Astrocyte of the cerebellum (primary cell): ENCODE data around the gene CTSO.

ENCODE experiments used
- DNase-seq: peaks from one replicate; pipeline ENCODE4 v3.0.0-alpha.2; 2011; ENCODE audit warnings: low read depth
- H3K4me3 ChIP-seq: 2 replicates; pipeline ENCODE4 v1.5.1; 2011; ENCODE audit warnings: mild to moderate bottlenecking, low read depth, low read length, moderate library complexity
- in situ Hi-C: cut with HindIII; loops from 2 replicates; pipeline ENCODE4 v1.10.0; 2017; ENCODE audit warnings: low sequenced_read_pairs
- TF ChIP-seq, protein P1 (sequence below): IDR thresholded peaks from 2 replicates; pipeline ENCODE4 v1.5.1; 2012; ENCODE audit warnings: low read length, low read depth, moderate library complexity, mild to moderate bottlenecking; ENCODE audit errors: missing control alignments

Gene CTSO

DNA sequence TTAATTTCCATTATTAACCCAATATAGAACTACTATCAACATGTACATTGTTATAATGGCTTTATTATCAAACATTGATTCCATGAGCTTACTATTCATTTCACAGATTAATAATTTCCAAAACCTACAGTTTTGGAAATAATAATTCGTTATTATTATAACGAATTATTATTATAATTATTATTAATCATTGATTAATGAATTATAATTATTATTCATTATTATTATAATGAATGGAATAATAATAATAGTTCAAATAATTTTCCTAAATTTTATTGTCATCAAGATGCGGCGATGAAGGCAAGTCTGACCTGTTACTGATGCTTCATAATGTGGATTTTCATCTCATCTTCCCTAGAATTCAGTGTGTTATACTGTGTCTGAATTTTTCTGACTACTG is 22.0 kb downstream of the CTSO start:
- no peak overlapping the region for H3K4me3 ChIP-seq
- in situ Hi-C loops = no loop called here
- TF ChIP-seq, protein P1, sequence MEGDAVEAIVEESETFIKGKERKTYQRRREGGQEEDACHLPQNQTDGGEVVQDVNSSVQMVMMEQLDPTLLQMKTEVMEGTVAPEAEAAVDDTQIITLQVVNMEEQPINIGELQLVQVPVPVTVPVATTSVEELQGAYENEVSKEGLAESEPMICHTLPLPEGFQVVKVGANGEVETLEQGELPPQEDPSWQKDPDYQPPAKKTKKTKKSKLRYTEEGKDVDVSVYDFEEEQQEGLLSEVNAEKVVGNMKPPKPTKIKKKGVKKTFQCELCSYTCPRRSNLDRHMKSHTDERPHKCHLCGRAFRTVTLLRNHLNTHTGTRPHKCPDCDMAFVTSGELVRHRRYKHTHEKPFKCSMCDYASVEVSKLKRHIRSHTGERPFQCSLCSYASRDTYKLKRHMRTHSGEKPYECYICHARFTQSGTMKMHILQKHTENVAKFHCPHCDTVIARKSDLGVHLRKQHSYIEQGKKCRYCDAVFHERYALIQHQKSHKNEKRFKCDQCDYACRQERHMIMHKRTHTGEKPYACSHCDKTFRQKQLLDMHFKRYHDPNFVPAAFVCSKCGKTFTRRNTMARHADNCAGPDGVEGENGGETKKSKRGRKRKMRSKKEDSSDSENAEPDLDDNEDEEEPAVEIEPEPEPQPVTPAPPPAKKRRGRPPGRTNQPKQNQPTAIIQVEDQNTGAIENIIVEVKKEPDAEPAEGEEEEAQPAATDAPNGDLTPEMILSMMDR = no peak
- DNase-seq = no peak

DNA sequence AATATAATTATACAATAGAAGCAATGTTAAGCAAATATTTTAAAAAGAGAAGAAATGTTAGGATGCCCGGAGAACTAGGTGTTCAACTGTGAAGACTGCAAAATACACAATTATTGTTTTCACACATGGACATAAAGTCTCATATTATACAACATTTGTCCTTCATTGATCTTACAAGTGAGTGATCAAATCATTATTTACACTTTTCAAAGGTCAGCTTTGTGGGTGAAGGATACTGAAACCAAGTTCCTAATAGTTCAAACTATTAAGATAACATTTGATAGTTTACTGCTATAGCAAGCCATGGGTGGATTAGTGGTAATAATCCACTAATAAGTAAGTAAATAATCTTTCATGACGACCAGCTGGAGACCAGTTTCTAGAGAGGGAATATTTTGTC is 23.3 kb downstream of the CTSO start:
- no peak overlapping the region for H3K4me3 ChIP-seq
- DNase-seq = no peak
- TF ChIP-seq, protein P1 = no peak
- in situ Hi-C loops = no loop called here

DNA sequence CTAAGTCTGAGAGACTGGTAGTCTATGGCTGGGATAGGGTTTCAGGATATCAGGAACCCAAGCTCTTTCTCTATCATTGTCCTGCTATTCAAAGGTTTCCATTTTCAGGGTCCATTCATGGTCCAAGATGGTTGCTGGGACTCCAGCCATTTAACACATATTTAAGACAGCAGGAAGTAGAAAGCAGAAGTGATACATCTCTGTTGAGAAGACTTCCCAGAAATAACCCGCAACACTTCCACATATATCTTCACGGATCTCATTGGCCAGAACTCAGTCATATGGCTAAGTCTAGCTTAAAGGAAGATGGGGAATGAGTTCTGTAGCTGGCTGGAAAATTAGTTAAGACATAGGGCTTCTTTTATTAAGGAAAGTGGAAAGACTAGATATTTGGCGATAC is 23.8 kb downstream of the CTSO start:
- TF ChIP-seq, protein P1 = no peak
- in situ Hi-C loops = no loop called here
- H3K4me3 ChIP-seq = no peak overlapping the region
- no peak for DNase-seq

- H3K4me3 ChIP-seq = no peak overlapping the region
- no peak for DNase-seq
- TF ChIP-seq, protein P1 = no peak
- in situ Hi-C loops = no loop called here
Measured at GRCh38 chr4:155924637-155925036, 29.0 kb downstream of the CTSO start.

DNA sequence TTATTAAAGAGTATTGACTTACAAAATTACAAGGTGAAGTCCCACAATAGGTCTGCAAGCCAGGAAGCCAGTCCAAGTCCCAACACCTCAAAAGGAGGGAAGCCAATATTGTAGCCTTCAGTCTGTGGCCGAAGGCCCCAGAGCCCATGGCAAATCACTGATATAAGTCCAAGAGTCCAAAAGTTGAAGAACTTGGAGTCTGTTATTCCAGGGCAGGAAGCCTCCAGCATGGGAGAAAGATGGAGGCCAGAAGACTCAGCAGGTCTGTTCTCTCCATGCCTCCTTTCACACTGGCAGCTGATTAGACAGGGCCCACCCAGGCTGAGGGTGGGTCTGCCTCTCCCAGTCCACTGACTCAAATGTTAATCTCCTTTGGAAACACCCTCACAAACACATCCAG is 32.1 kb downstream of the CTSO start:
- no peak for DNase-seq
- in situ Hi-C loops = no loop called here
- TF ChIP-seq, protein P1 = no peak
- no peak overlapping the region for H3K4me3 ChIP-seq

- H3K4me3 ChIP-seq = no peak overlapping the region
- no peak for DNase-seq
- TF ChIP-seq, protein P1 = no peak
- in situ Hi-C loops = no loop called here
Measured at GRCh38 chr4:155914782-155915181, 38.9 kb downstream of the CTSO start.

- TF ChIP-seq, protein P1 = no peak
- in situ Hi-C loops = no loop called here
- no peak for DNase-seq
- H3K4me3 ChIP-seq = no peak overlapping the region
Measured at GRCh38 chr4:155911905-155912304, 41.8 kb downstream of the CTSO start.
